A673 (cell line): ENCODE measurements around the gene ZC3H6.

ENCODE experiments used
- EZH2 ChIP-seq: fragments of 200-600 bp; sonication (generic); IDR thresholded peaks from 2 replicates; pipeline ENCODE4 v1.6.1; 2017; ENCODE audit warnings: borderline replicate concordance, low read depth, mild to moderate bottlenecking, mixed read lengths, antibody characterized with exemption, low read length; ENCODE audit not compliant: poor library complexity, severe bottlenecking
- TF ChIP-seq, protein P1 (sequence below): fragments of 300-800, 200-600 bp; sonication (generic); conservative IDR thresholded peaks from 2 replicates; pipeline ENCODE4 v1.5.1; 2017; ENCODE audit warnings: low read depth, mild to moderate bottlenecking, antibody characterized with exemption, low read length, moderate library complexity, mixed read lengths

DNA sequence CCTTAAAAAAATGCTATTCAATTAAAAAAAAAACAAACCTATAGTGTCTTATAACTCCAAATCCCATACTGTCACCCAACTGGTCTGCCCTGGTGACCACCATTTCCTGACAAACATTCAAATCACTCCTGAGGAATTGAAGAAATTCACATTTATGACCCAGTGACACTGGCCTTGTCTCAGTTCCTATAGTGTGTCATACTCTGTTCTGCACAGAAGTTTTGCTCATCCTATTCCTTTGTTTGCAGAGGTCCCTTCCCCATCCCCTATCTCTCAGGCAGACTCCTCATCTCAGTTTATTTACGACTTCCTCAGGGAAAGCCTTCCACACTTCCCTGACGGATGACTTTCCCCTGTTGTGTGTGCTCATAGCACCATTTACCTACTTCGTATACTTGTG, 14.7 kb downstream of the ZC3H6 start:
- TF ChIP-seq, protein P1, sequence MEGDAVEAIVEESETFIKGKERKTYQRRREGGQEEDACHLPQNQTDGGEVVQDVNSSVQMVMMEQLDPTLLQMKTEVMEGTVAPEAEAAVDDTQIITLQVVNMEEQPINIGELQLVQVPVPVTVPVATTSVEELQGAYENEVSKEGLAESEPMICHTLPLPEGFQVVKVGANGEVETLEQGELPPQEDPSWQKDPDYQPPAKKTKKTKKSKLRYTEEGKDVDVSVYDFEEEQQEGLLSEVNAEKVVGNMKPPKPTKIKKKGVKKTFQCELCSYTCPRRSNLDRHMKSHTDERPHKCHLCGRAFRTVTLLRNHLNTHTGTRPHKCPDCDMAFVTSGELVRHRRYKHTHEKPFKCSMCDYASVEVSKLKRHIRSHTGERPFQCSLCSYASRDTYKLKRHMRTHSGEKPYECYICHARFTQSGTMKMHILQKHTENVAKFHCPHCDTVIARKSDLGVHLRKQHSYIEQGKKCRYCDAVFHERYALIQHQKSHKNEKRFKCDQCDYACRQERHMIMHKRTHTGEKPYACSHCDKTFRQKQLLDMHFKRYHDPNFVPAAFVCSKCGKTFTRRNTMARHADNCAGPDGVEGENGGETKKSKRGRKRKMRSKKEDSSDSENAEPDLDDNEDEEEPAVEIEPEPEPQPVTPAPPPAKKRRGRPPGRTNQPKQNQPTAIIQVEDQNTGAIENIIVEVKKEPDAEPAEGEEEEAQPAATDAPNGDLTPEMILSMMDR: no peak
- no peak for TF ChIP-seq EZH2
